ENCODE measurements around the gene SMDT1. TPM values are rescaled to one million over a fixed set of nuclear protein-coding genes. Genes with fewer than 3 reads are reported as not detected.

The SMDT1 gene
- total and polyA plus RNA-seq, 8 donors = 2.9 to 232 (median 18.3) TPM

DNA sequence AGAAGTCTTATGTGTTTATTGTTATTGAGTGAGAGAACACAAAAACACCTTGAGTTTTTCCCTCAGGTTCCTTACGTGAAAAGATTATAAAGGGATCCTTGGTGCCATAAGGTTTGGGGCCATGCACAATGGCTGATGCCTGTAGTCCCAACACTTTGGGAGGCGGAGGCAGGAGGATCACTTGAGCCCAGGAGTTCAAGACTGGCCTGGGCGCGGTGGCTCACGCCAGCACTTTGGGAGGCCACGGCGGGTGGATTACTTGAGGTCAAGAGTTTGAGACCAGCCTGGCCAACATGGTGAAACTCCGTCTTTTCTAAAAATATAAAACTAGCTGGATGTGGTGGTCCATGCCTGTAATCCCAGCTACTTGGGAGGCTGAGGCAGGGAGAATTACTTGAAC lies 5.4 kb downstream of the SMDT1 start:
- intact Hi-C loops (cut with DNase I; ENCODE audit: low total_unique reads) = no loop called here
- Histone ChIP-seq H3K27me3 (no peaks in the 10 kb centered on the region), H3K36me3 (peaks cover 36 to 57% (median 55%) of the 10 kb centered on the region in 4 donors), H3K4me3 (no peak overlapping the region), H3K9me3 (no peaks in the 10 kb centered on the region), H3K4me1 (peaks cover 22 to 75% (median 38%) of the 10 kb centered on the region in 4 donors), H3K27ac (no peak overlapping the region)
- 91 to 96% (median 93%) methylated on average over 8 of the region's 8 CpGs for WGBS, 5 donors
- no peak for DNase-seq
- TF ChIP-seq POLR2AphosphoS5 (IDR thresholded peaks at IDR 0.05) (no peak), EP300 (IDR thresholded peaks at IDR 0.05) (no peak), POLR2A (IDR thresholded peaks at IDR 0.05) (no peak)
- TF ChIP-seq, protein P1, sequence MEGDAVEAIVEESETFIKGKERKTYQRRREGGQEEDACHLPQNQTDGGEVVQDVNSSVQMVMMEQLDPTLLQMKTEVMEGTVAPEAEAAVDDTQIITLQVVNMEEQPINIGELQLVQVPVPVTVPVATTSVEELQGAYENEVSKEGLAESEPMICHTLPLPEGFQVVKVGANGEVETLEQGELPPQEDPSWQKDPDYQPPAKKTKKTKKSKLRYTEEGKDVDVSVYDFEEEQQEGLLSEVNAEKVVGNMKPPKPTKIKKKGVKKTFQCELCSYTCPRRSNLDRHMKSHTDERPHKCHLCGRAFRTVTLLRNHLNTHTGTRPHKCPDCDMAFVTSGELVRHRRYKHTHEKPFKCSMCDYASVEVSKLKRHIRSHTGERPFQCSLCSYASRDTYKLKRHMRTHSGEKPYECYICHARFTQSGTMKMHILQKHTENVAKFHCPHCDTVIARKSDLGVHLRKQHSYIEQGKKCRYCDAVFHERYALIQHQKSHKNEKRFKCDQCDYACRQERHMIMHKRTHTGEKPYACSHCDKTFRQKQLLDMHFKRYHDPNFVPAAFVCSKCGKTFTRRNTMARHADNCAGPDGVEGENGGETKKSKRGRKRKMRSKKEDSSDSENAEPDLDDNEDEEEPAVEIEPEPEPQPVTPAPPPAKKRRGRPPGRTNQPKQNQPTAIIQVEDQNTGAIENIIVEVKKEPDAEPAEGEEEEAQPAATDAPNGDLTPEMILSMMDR (IDR thresholded peaks at IDR 0.05) = no peak

DNA sequence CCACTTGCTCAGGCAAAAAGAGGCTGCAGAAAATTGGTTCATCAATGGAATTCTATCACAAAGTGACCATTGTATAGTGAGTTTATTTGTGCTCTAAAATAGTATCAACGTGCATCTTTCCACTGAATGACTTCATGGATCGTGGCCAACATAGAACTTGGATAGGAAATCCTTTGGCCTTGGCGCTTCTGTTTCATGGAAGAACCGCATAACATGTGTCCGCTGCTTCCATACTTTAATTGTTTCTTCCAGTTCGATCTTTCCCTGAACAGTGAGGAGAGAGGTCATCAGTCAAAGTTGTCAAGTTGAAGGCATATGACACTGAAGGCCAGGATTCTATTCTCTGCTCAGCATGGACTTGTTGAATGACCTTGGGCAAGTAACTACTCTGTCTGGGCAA lies 6.6 kb downstream of the SMDT1 start:
- TF ChIP-seq POLR2A (IDR thresholded peaks at IDR 0.05) = no peak
- no peak for TF ChIP-seq POLR2AphosphoS5 (IDR thresholded peaks at IDR 0.05)
- TF ChIP-seq, protein P1 (IDR thresholded peaks at IDR 0.05) = no peak
- TF ChIP-seq EP300 (IDR thresholded peaks at IDR 0.05) = no peak
- Histone ChIP-seq H3K9me3 (no peaks in the 10 kb centered on the region), H3K27me3 (no peaks in the 10 kb centered on the region), H3K4me3 (no peak overlapping the region), H3K27ac (no peak overlapping the region), H3K4me1 (peaks cover 17 to 68% (median 34%) of the 10 kb centered on the region in 4 donors), H3K36me3 (peaks cover 36 to 57% (median 55%) of the 10 kb centered on the region in 4 donors)
- intact Hi-C loops (cut with DNase I; ENCODE audit: low total_unique reads) = no loop called here
- WGBS, 5 donors = 60 to 73% (median 65%) methylated on average over 6 of the region's 6 CpGs
- no peak for DNase-seq

DNA sequence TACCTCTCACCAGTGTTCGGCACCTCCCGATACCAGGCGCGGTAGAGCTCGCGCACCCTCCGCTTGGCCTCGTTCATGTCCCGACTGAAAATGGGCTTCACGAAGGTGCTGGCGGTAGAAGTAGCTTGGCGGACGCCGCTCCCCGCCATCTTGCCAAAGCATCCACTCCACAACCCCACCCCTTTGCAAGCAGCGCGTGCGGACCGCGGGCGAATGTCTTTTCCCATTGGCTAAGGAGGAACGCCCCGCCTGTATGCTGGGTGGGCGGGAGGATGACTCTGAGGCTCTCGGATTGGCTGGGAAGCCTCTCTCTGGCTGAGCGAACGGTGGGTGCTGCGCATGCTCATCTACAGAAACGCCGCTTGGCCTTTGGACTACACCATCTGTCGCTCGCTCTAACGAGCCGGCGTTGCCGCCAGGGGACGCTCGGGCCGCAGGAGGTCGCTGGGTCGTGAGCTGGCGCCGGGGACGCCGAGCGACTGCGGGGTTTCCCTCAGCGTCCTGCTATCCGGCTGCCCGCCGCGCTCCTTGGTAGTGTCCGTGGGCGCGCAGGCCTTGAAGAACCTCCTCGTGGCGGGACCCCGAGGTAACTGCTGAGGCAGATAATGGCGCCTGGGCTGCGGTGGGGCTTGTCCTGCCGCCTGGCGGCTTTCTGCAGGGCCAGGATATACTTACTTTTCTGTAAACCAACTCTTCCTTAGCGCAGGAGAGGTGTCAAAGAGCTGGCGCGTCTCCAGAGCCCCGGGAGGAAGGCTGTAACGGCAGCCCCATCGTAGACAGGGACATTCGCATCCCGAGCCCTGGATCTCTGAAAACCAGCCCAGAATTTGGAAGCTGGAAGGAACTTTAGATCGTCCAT lies 11.3 kb downstream of the SMDT1 start, which contains the start of gene NDUFA6:
TSS of gene NDUFA6 (minus strand) at position 177 of the 859 bp plus-strand sequence. CDS start at position 149, 28 bp downstream.
- peak within 1 kb of the TSS; percentile 77 to 90 (median 84) for H3K4me3 ChIP-seq
- H3K36me3 ChIP-seq = peaks cover 8 to 18% (median 15%) of the 10 kb centered on the region in 4 donors
- peaks cover 20 to 46% (median 30%) of the 10 kb centered on the region in 4 donors for H3K4me1 ChIP-seq
- intact Hi-C loops (cut with DNase I; ENCODE audit: low total_unique reads) = no loop called here
- H3K27ac ChIP-seq = peak within 1 kb of the TSS; percentile 92 to 99 (median 98)
- H3K9me3 ChIP-seq = no peaks in the 10 kb centered on the region
- no peaks in the 10 kb centered on the region for H3K27me3 ChIP-seq
- peak; percentile 99 to 100 for DNase-seq
- WGBS, 5 donors = 0 to 1% (median 0%) methylated on average over 31 to 71 of the region's 71 CpGs
- TF ChIP-seq EP300 (IDR thresholded peaks at IDR 0.05) = no peak
- TF ChIP-seq, protein P1 (IDR thresholded peaks at IDR 0.05) = peak in 6 of 7 experiments; percentile 58 to 98 (median 87)
- TF ChIP-seq POLR2A (IDR thresholded peaks at IDR 0.05) = peak in 2 of 4 donors; percentile 85 to 90
- peak; percentile 90 to 99 (median 98) for TF ChIP-seq POLR2AphosphoS5 (IDR thresholded peaks at IDR 0.05)

DNA sequence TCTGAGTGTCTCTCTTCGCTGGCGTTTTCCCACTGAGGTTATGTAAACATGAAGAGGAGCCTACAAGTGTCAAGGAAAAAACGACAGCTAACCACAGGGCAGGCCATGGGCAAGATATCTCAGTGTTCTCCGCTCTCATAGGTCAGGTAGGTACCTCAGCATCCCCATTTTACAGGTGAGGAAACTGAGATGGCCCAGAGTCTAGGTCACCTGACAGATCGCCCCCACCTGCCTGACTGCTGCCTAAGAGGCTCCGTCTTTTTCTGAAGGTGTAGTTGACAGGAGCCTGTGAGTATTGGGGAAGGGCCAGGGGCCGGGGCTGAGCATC lies 11.9 kb downstream of the SMDT1 start:
- H3K4me3 ChIP-seq = peak overlapping the region; percentile 77 to 90 (median 84)
- H3K9me3 ChIP-seq = no peaks in the 10 kb centered on the region
- peaks cover 20 to 40% (median 27%) of the 10 kb centered on the region in 4 donors for H3K4me1 ChIP-seq
- TF ChIP-seq POLR2A (IDR thresholded peaks at IDR 0.05) = no peak
- TF ChIP-seq POLR2AphosphoS5 (IDR thresholded peaks at IDR 0.05) = no peak
- no peak for TF ChIP-seq EP300 (IDR thresholded peaks at IDR 0.05)
- TF ChIP-seq, protein P1 (IDR thresholded peaks at IDR 0.05) = no peak
- no peak for DNase-seq
- WGBS, 5 donors = 22 to 34% (median 27%) methylated on average over 7 of the region's 7 CpGs
- intact Hi-C loops (cut with DNase I; ENCODE audit: low total_unique reads) = no loop called here
- no peaks in the 10 kb centered on the region for H3K27me3 ChIP-seq
- peaks cover 2 to 13% (median 9%) of the 10 kb centered on the region in 4 donors for H3K36me3 ChIP-seq
- peak overlapping the region in 4 of 5 donors; percentile 97 to 99 (median 98) for H3K27ac ChIP-seq
